NAMALWA (cell line): ENCODE results near the gene GAN.

ENCODE experiments used
- DNase-seq: peaks from one replicate; pipeline ENCODE4 v3.0.0-alpha.2; 2015; ENCODE audit warnings: low spot score

Gene GAN

GRCh38 chr16:81432937-81433557 lies 118.3 kb downstream of the GAN start:
- peak; percentile 94 for DNase-seq

- DNase-seq = no peak
Measured at GRCh38 chr16:81435103-81435502, 120.3 kb downstream of the GAN start.

GRCh38 chr16:81435567-81435966 lies 120.8 kb downstream of the GAN start:
- DNase-seq = no peak

GRCh38 chr16:81436386-81436785 lies 121.6 kb downstream of the GAN start:
- no peak for DNase-seq

- no peak for DNase-seq
Measured at GRCh38 chr16:81437865-81438264, 123.1 kb downstream of the GAN start.
